DLD1 (cell line): ENCODE measurements around the gene ZNF280B.
"Not testable (repeated sequence)": the region's sequence is repeated elsewhere in the genome, so short reads cannot be mapped to it uniquely, and the experiment has no call there.

Experiments
- in situ Hi-C: cut with HindIII; loops from 2 replicates; pipeline ENCODE4 v1.10.0; 2017; ENCODE audit warnings: low sequenced_read_pairs

Gene ZNF280B

GRCh38 chr22:22535662-22536061 is 27.1 kb upstream of the ZNF280B start:
- in situ Hi-C loops, result no loop called here

DNA sequence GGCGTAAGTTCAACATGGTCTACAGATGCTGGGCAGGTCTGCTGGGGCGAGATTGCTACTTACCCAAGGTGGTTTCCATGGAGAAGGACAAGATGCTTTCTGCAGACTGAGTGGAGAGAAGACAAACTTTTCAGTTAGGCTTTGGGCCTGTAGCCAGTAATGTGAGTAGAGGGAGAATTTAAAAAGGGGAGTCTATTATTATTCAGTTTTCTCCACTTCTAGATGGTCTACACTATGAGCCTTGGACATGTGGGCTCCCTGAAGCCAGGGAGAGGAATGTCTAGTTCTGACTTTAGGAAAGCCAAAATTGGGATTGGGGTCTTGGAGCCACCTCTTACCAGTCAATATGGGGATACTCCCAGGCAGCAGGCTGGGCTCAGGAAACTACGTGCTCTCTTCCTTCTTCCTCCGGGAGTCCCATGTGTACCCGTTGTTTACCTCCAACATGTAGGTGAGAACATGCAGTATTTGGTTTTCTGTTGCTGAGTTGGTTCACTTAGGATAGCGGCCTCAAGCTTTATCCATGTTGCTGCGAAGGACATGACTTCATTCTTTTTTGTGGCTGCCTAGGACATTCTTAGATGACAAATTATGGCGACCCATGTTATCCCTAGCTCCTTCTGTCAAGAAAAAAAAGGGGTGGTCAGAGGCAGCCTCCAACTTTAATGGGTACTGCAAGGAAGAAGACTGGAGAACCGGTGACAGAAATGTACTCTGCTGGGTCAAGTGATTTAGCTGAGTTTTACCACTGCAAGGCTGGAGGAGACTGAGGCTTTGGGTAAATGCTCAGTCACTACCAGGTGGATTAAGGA is 26.3 kb upstream of the ZNF280B start:
- in situ Hi-C loops, result no loop called here

GRCh38 chr22:22533863-22534262 is 25.3 kb upstream of the ZNF280B start:
- in situ Hi-C loops, result no loop called here

DNA sequence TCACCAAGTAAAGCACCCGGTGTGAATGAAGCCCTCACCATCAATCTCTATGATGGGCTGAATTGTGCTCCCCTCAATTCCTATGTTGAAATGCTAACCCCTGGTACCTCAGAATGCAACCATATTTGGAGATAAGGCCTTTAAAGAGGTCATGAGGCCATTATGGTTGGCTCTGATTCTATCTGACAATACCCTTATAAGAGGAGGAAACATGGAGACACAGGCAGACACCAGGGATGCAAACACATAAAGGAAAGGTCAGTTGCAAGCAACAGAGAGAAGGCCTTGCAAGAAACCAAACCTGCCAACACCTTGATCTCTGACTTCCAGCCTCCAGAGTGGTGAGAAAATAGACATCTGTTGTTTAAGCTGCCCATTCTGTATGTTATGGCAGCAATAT is 24.9 kb upstream of the ZNF280B start:
- in situ Hi-C loops, result no loop called here

GRCh38 chr22:22532547-22533071 is 24.1 kb upstream of the ZNF280B start:
- in situ Hi-C loops, result not testable (repeated sequence)

DNA sequence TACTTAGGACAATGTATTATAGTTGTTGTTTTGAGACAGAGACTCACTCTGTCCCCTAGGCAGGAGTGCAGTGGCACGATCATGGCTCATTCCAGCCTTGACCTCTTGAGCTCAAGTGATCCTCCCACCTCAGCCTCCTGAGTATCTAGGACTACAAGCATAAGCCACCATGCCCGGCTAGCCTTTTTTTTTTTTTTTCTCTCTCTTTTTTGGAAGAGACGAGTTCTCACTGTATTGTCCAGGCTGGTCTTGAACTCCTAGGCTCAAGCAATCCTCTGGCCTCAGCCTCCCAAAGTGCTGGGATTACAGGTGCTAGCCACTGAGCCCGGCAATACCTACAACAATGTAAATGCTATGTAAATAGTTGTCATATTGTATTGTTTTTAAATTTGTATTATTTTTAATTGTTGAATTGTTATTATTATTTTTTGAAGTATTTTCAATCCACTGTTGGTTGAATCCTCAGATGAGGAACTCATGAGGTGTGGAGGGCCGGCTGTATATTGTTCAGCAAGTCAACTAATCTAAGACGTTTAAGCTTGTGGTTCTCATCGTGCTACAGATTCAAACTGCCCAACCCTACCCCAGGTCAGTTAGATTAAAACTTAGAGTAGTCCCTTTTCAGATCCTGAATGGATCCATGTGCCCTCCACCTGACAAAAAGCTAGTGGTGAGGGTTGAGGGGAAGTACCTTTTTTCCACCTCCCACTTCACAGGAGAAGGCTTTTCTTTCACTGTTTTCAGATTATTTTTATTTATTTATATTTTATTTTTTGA is 23.4 kb upstream of the ZNF280B start:
- in situ Hi-C loops, result no loop called here

GRCh38 chr22:22528780-22529179 is 20.2 kb upstream of the ZNF280B start:
- in situ Hi-C loops, result no loop called here

DNA sequence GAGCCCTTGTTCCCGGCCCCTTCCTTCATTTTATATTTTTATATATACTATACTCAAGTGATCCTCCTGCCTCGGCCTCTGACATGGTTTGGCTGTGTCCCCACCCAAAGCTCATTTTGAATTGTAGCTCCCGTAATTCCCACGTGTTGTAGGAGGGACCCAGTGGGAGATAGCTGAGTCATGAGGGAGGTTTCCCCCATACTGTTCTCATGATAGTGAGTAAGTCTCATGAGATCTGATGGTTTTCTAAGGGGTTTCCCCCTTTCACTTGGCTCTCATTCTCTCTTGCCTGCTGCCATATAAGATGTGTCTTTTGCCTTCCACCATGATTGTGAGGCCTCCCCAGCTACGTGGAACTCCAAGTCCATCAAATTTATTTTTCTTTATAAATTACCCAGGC is 18.8 kb upstream of the ZNF280B start:
- in situ Hi-C loops, result no loop called here

DNA sequence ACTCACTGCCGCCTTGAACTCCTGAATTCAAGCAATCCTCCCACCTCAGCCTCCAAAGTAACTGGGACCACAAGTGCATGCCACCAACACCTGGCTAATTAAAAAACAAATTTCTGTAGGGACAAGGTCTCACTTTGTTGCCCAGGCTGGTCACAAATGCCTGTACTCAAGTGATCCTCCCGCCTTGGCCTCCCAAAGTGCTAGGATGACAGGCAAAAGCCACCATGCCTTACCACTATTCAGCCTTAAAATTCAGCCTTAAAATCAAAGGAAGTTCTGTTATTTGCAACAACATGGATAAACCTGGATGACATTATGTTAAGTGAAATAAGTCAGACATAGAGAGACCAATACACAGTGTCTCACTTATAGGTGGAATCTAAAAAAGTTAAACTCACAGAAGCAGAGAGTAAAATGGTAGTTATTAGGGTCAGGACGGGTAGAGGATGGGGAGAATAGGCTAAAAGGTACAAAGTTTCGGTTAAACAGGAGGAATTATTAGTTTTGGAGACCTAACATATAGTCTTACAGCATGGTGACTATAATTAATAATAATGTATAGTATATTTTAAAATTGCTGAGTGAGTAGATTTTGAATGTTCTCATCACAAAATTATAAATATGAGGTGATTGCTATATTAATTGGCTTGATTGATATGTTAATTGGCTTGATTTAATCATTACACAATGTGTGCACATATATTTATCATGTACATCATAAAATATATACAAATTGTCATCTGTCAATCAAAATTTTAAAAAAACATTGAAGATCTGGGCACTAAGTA is 17.8 kb upstream of the ZNF280B start:
- in situ Hi-C loops, result no loop called here

GRCh38 chr22:22523494-22523893 is 15.0 kb upstream of the ZNF280B start:
- in situ Hi-C loops, result no loop called here

DNA sequence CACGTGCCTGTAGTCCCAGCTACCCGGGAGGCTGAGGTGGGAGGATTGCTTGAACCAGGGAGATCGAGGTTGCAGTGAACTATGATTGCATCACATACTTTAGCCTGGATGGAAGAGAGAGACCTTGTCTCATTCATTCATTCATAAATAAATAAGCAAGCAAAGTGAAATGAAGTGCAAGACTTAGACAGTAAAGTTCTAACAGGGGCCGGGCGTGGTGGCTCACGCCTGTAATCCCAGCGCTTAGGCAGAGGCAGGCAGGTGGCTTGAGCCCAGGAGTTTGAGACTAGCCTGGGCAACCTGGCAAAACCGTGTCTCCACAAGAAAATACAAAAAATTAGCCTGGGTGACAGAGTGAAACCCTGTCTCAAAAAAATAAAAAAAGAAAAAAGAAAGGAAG is 13.1 kb upstream of the ZNF280B start:
- in situ Hi-C loops, result no loop called here

DNA sequence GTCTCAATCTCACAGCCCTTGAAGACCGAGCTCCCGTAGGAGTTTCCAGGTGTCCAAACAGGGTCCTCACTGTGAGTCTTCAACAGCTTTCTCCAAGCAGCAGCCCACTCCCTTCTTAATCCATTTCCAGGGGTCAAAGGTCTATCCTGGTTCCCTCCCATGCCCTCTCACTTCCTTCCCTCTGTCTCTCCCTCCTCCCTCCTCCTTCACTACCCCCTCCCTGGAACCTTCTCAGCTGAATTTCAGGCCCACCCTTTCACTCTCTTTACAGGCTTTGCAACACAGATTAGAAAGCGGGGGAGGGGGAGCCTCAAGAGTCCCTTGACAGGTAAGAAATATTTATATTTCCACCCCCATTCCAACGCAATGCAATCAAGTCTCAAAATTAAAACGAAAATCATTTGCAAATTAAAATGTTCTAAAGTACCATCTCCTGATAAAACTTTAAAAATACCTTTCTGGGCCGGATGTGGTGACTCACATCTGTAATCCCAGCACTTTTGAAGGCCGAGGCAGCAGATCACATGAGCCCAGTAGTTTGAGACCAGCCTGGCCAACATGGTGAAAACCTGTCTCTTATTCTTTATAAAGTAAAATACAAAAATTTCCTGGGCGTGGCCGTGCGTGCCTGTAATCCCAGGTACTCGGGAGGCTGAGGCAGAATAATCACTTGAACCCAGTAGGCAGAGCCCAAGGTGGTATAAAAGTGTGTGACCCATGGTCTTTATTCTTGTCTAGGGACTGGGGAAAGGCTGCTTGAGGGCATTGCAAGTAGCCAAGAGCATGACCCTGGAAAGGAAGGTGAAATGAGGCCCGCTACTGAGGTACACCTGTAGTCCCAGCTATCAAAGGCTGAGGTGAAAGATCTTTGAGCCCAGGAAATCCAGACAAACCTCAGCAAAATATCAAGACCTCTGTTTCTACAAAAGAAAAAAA is 12.4 kb upstream of the ZNF280B start:
- in situ Hi-C loops, result no loop called here

GRCh38 chr22:22520020-22520656 is 11.6 kb upstream of the ZNF280B start, which contains the start of gene ZNF280A:
ZNF280A (minus strand) TSS chr22:22520270; CDS start chr22:22515630, 4,640 bp downstream.
- in situ Hi-C loops, result no loop called here

DNA sequence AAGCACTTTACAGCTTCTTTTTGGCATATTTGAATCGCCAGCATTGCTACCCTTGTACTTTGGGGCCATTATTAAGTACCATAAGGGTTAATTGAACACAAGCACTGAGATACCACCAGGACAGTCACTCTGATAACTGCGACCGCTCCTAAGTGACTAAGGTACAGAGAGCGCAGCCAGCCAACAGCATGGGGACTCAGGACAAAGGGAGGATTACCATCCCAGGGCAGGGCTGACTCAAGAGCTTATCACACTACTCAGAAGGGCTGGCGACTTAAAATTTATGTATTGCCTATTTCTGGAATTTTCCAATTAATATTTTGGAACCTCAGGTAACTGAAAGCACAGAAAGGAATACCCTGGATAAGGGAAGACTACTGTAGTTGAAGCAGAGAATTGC is 11.0 kb upstream of the ZNF280B start:
- in situ Hi-C loops, result no loop called here

DNA sequence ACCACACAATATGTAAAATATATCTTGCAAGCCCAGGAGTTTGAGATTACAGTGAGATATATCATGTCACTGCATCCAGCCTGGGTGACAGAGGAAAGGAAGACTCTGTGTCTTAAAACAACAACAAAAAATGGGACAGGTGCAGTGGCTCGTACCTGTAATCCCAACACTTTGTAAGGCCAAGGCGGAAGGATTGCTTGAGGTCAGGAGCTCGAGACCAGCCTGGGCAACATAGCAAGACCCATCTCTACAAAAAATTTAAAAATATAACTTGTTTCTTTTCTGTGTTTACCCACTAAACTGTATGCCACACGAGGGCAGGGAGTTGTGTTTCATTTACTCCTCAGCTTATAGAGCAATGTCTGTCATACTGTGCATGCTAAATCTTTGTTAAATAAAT is 8.4 kb upstream of the ZNF280B start:
- in situ Hi-C loops, result no loop called here

- in situ Hi-C loops, result no loop called here
Observed at GRCh38 chr22:22515890-22516289, 7.3 kb upstream of the ZNF280B start.

DNA sequence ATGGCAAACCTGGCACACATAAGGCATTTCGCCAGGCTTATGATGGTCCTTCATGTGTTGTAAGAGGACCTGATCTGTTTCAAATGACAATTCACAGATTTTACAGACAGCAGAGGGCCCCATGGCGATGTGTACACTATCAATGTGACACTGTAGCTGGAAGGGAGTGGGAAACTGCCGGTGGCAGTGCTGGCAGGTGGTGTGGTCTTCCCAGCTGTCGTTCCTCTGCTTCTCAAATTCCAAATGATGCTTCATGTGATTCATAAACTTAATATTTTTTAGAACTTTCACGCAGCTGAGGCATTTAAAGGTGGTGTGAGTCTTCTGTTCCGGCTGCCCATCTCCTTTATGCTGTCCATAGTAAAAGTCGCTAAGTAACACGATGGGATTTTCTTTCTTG is 5.9 kb upstream of the ZNF280B start:
- in situ Hi-C loops, result not testable (repeated sequence)

DNA sequence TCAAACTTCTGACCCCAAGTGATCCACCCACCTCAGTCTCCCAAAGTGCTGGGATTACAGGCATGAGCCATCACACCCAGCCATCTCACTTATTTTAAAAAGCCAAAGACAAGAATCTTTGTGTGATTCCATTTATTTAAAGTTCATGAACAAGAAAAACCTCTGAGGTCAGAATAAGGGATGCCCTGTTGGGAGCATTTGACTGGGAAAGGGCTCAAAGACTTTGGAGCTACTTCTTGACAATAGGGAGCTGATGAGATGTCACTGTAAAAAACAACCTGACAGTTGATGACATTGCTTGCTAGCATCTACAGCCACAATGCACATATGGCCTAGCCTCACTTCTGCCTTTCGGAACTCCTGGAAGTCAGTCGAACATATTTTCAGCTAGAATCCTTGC is 5.1 kb upstream of the ZNF280B start:
- in situ Hi-C loops, result no loop called here

DNA sequence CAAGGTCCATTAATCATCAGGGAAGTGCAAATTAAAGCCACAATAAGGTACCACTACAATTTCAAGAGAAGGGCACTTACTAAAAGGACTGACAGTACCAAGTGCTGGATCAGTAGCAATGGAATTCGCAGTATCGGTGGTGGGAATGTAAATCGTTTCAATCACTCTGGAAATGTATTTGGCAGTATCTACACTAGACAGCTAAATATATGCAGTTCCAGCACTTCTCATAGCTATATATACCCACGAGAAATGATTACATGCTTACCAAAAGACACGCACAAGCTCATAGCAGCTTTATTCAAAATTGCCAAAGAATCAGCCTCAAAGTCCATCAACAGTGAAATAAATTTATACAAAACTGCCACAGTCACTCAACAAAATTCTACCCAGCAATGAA is 4.4 kb upstream of the ZNF280B start:
- in situ Hi-C loops, result no loop called here

- in situ Hi-C loops, result not testable (repeated sequence)
Observed at GRCh38 chr22:22510833-22511232, 2.3 kb upstream of the ZNF280B start.
